ENCODE results near the gene TMEM165. TPM values are rescaled to one million over a fixed set of nuclear protein-coding genes. Genes with fewer than 3 reads are reported as not detected.

The TMEM165 gene
- total RNA-seq, 2 donors from 2014 or later: 75.5 to 90.1 TPM

DNA sequence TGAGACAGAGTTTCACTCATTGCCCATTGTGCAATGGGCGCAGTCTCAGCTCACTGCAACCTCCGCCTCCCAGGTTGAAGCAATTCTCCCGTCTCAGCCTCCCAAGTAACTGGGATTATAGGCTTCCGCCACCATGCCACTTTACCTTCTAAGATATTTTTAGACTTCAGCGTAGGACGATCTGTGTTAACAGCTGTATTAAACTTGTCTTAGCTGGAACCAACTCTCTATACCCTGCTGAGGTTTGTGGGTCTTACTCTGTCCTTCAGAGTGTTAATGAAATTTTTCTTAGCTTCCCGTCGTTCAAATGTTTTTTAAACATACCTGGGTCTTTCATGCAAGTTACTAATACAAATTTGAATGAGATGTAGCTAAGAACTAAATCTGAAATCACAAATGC is 14.7 kb downstream of the TMEM165 start:
- no peak for DNase-seq (ENCODE audit: low spot score)
- peaks cover 0 to 37% of the 10 kb centered on the region in 2 donors for H3K4me1 ChIP-seq
- peaks cover 12% of the 10 kb centered on the region for H3K36me3 ChIP-seq
- TF ChIP-seq, protein P1, sequence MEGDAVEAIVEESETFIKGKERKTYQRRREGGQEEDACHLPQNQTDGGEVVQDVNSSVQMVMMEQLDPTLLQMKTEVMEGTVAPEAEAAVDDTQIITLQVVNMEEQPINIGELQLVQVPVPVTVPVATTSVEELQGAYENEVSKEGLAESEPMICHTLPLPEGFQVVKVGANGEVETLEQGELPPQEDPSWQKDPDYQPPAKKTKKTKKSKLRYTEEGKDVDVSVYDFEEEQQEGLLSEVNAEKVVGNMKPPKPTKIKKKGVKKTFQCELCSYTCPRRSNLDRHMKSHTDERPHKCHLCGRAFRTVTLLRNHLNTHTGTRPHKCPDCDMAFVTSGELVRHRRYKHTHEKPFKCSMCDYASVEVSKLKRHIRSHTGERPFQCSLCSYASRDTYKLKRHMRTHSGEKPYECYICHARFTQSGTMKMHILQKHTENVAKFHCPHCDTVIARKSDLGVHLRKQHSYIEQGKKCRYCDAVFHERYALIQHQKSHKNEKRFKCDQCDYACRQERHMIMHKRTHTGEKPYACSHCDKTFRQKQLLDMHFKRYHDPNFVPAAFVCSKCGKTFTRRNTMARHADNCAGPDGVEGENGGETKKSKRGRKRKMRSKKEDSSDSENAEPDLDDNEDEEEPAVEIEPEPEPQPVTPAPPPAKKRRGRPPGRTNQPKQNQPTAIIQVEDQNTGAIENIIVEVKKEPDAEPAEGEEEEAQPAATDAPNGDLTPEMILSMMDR (IDR thresholded peaks at IDR 0.05): no peak
- no peaks in the 10 kb centered on the region for H3K9me3 ChIP-seq
- H3K4me3 ChIP-seq: no peak overlapping the region
- no peak overlapping the region for H3K27ac ChIP-seq
- H3K27me3 ChIP-seq: no peaks in the 10 kb centered on the region

DNA sequence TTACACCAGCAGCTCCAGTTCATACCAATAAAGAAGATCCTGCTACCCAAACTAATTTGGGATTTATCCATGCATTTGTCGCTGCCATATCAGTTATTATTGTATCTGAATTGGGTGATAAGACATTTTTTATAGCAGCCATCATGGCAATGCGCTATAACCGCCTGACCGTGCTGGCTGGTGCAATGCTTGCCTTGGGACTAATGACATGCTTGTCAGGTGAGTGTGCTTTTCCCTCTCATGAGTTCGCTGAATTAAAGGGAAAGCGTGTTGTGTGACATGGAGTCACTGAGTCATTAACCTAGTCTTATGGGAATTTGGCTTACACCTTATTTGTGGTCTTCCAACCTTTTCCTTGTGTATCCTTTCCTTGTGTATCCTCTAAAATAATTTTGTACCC is 15.9 kb downstream of the TMEM165 start:
- TF ChIP-seq, protein P1 (IDR thresholded peaks at IDR 0.05): no peak
- Histone ChIP-seq H3K27me3 (no peaks in the 10 kb centered on the region), H3K4me3 (no peak overlapping the region), H3K9me3 (no peaks in the 10 kb centered on the region), H3K4me1 (peaks cover 0 to 37% of the 10 kb centered on the region in 2 donors), H3K27ac (no peak overlapping the region), H3K36me3 (peaks cover 14% of the 10 kb centered on the region)
- no peak for DNase-seq (ENCODE audit: low spot score)

DNA sequence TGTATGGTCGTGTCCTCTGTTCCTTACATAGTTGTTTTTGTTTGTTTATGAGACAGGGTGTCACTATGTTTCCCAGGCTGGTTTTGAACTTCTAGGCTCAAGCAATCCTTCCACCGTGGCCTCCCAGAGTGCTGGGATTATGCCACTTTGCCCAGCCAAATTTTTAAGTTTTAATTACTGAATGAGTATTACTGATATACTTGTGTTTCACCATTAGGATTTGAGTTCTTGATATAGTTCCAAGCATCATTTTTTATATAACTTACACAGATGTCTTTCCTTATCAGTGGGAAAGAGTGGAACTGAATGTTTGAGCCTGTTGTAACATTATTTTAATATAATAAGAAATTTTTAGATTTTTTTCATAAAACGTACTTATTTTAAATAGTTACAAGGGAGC is 20.4 kb downstream of the TMEM165 start:
- H3K4me3 ChIP-seq: no peak overlapping the region
- H3K27ac ChIP-seq: no peak overlapping the region
- TF ChIP-seq, protein P1 (IDR thresholded peaks at IDR 0.05): no peak
- no peak for DNase-seq (ENCODE audit: low spot score)
- no peaks in the 10 kb centered on the region for H3K4me1 ChIP-seq
- peaks cover 55% of the 10 kb centered on the region for H3K36me3 ChIP-seq
- no peaks in the 10 kb centered on the region for H3K27me3 ChIP-seq
- no peaks in the 10 kb centered on the region for H3K9me3 ChIP-seq

DNA sequence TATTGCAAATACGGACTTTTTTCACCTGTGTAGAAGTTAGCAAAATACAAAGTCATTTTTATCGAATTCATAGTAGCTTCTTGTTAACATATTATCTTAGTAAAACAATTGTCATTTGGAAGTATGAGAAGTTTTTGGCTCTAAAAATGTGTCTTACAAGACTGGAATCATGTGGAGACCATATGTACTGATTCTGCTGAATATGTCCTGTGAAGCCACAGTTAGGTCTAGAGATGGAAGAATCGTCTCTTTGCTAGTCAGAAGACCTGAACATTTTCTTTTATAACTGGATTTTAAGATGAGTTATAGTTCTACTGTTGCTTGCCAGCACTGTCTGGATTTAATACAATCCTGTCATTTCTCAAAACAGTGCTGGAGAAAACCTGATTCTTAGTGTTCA is 29.0 kb downstream of the TMEM165 start:
- Histone ChIP-seq H3K27ac (no peak overlapping the region), H3K4me1 (no peaks in the 10 kb centered on the region), H3K27me3 (no peaks in the 10 kb centered on the region), H3K9me3 (no peaks in the 10 kb centered on the region), H3K4me3 (no peak overlapping the region), H3K36me3 (peaks cover 83% of the 10 kb centered on the region)
- no peak for DNase-seq (ENCODE audit: low spot score)
- TF ChIP-seq, protein P1 (IDR thresholded peaks at IDR 0.05): no peak

DNA sequence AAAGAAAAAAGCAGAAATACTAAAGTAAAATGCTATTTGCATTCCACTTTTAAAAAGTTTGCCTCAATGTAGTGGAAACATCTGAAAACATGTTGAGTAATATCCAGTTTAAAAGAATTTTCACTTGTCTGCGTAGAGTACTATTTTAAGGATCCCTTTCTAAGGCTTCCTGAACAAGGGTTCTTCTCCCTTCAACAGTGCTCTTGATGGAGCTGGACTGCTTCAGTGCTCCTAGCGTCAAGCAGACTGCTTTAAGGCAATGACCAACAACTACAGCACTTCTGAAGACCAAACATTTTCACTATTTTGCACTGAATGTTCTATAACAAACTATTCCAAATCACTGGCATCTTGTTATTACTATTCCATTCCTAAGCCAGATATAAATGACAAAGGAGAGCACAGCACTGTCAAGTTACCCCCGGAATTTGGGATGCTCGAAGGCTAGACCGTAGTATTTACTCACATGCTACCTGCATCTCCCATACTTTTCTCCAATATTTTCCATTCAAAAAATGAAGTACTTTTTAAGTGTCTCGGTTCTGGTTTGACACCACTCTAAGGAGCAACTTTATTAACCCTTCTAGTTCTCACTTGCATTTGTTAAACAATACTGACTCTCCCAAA is 36.1 kb downstream of the TMEM165 start:
- TF ChIP-seq, protein P1 (IDR thresholded peaks at IDR 0.05): no peak
- peaks cover 74% of the 10 kb centered on the region for H3K36me3 ChIP-seq
- no peak for DNase-seq (ENCODE audit: low spot score)

More for the DNA sequence above, 36.1 kb downstream of the TMEM165 start:
- Histone ChIP-seq H3K27me3 (no peaks in the 10 kb centered on the region), H3K9me3 (no peaks in the 10 kb centered on the region), H3K4me1 (peaks cover 0 to 6% of the 10 kb centered on the region in 2 donors), H3K4me3 (no peak overlapping the region), H3K27ac (no peak overlapping the region)

Measured in right atrium auricular region (tissue), 2 donors.